CD14-positive monocyte (primary cell): Measurements from ENCODE around the gene MUS81. TPM values are rescaled to one million over a fixed set of nuclear protein-coding genes. Genes with fewer than 3 reads are reported as not detected.

Source experiments
- DNase-seq, 3 donors: peaks; one replicate each; pipeline ENCODE4 v3.0.0-alpha.2; 2011 to 2022
- H2AFZ ChIP-seq: 2 replicates; pipeline ENCODE4 v1.6.0; 2012; ENCODE audit warnings: mild to moderate bottlenecking, low read depth, low read length, inconsistent platforms; ENCODE audit not compliant: insufficient read depth, poor library complexity, severe bottlenecking
- H3K27ac ChIP-seq, 2 donors: 1 replicate in 1 of 2; 2 replicates in 1 of 2; pipeline ENCODE4 v1.5.1; 2012 to 2013; ENCODE audit warnings: low read length in 2 of 2, control low read depth in 1 of 2, inconsistent platforms in 1 of 2, low read depth in 1 of 2, mild to moderate bottlenecking in 1 of 2
- H3K27me3 ChIP-seq, 2 donors: one replicate each; pipeline versions ENCODE4 v1.6.0 to v1.6.1; 2011 to 2013; ENCODE audit warnings: low read length in 2 of 2; ENCODE audit not compliant: control insufficient read depth in 2 of 2, insufficient read depth in 2 of 2
- H3K36me3 ChIP-seq, 2 donors: replicated peaks in 1 of 2; 1 replicate in 1 of 2; 2 replicates in 1 of 2; pipeline versions ENCODE4 v1.5.1 to v1.6.1; 2012 to 2013; ENCODE audit warnings: low read length in 2 of 2, control low read depth in 1 of 2, inconsistent platforms in 1 of 2, mild to moderate bottlenecking in 1 of 2; ENCODE audit not compliant: insufficient read depth in 2 of 2, control insufficient read depth in 1 of 2
- H3K4me1 ChIP-seq, 2 donors: 1 replicate in 1 of 2; 2 replicates in 1 of 2; pipeline versions ENCODE4 v1.5.1 to v1.6.1; 2012 to 2013; ENCODE audit warnings: low read length in 2 of 2, control low read depth in 1 of 2, inconsistent platforms in 1 of 2, mild to moderate bottlenecking in 1 of 2, moderate library complexity in 1 of 2; ENCODE audit not compliant: insufficient read depth in 2 of 2, control insufficient read depth in 1 of 2
- H3K4me2 ChIP-seq: replicated peaks from 2 replicates; pipeline ENCODE3; 2012; ENCODE audit warnings: low read length, moderate library complexity, mild to moderate bottlenecking; ENCODE audit not compliant: poor library complexity, severe bottlenecking; ENCODE audit errors: extremely low read depth
- H3K4me3 ChIP-seq, 3 experiments: fragments of 200-600 bp in 1 of 3; sonication (generic) in 1 of 3; replicated peaks in 1 of 3; 1 replicate in 2 of 3; 2 replicates in 1 of 3; pipeline ENCODE4 v1.5.1; 2011 to 2013; ENCODE audit warnings: low read length in 3 of 3, mild to moderate bottlenecking in 3 of 3, control low read depth in 2 of 3, low read depth in 2 of 3, inconsistent platforms in 1 of 3, moderate library complexity in 1 of 3
- H3K79me2 ChIP-seq: 2 replicates; pipeline ENCODE4 v1.6.0; 2012; ENCODE audit warnings: mild to moderate bottlenecking, control low read depth, inconsistent platforms, low read length, moderate library complexity; ENCODE audit not compliant: insufficient read depth
- H3K9ac ChIP-seq: 2 replicates; pipeline ENCODE4 v1.6.0; 2017; ENCODE audit warnings: low read length, mild to moderate bottlenecking; ENCODE audit not compliant: insufficient read depth, poor library complexity, severe bottlenecking
- H3K9me3 ChIP-seq, 2 donors: replicated peaks in 1 of 2; 1 replicate in 1 of 2; 2 replicates in 1 of 2; pipeline versions ENCODE4 v1.5.1 to v1.6.1; 2012 to 2013; ENCODE audit warnings: low read length in 2 of 2, control low read depth in 1 of 2; ENCODE audit not compliant: control insufficient read depth in 1 of 2, insufficient read depth in 1 of 2
- H4K20me1 ChIP-seq: 2 replicates; pipeline ENCODE4 v1.6.0; 2012; ENCODE audit warnings: mild to moderate bottlenecking, low read length, control low read depth, moderate library complexity; ENCODE audit not compliant: insufficient read depth
- H3K27ac Mint-ChIP-seq, 7 donors: one replicate each; pipeline ENCODE4 v1.8.0; 2020; ENCODE audit warnings: mild to moderate bottlenecking in 7 of 7, mixed read lengths in 7 of 7, moderate library complexity in 6 of 7, inconsistent platforms in 2 of 7
- H3K27me3 Mint-ChIP-seq, 3 donors: one replicate each; pipeline ENCODE4 v1.8.0; 2021 to 2022; ENCODE audit warnings: low read depth in 3 of 3, mild to moderate bottlenecking in 3 of 3, mixed read lengths in 3 of 3, moderate library complexity in 3 of 3, inconsistent platforms in 1 of 3
- H3K36me3 Mint-ChIP-seq, 2 donors: one replicate each; pipeline ENCODE4 v1.8.0; 2020; ENCODE audit warnings: mixed read lengths in 2 of 2, inconsistent platforms in 1 of 2, mild to moderate bottlenecking in 1 of 2
- H3K4me1 Mint-ChIP-seq: one replicate; pipeline ENCODE4 v1.8.0; 2020; ENCODE audit warnings: mild to moderate bottlenecking, mixed read lengths
- H3K4me3 Mint-ChIP-seq, 2 donors: one replicate each; pipeline ENCODE4 v1.8.0; 2020; ENCODE audit warnings: mild to moderate bottlenecking in 2 of 2, mixed read lengths in 2 of 2, moderate library complexity in 1 of 2
- H3K9me3 Mint-ChIP-seq, 7 donors: one replicate each; pipeline ENCODE4 v1.8.0; 2020 to 2022; ENCODE audit warnings: mixed read lengths in 7 of 7, mild to moderate bottlenecking in 6 of 7, moderate library complexity in 6 of 7, inconsistent platforms in 2 of 7
- CTCF ChIP-seq: fragments of 200-600 bp; IDR thresholded peaks from one replicate; pipeline ENCODE4 v1.8.0; 2022; ENCODE audit warnings: antibody characterized with exemption, mild to moderate bottlenecking
- WGBS: methylation state at CpG from one replicate; pipeline ENCODE4 v1.1.5; 2013; ENCODE audit warnings: missing lambda C conversion rate; ENCODE audit not compliant: insufficient coverage; 5-methylcytosine and 5-hydroxymethylcytosine counted together
- intact Hi-C, 2 donors: fragments of 100-400 bp; cut with micrococcal nuclease; formaldehyde crosslinking; loops; one replicate each; pipeline versions ENCODE4 v1.15.0 to v1.15.1; 2023
- polyA plus RNA-seq, 3 donors: library from polyadenylated mRNA; depleted of rRNA in 1 of 3; unstranded in 2 of 3; stranded (reverse) in 1 of 3; fragments of 300-500 nt in 2 of 3; fragments of >200 nt in 1 of 3; fragmentation: Illumina TruSeq in 2 of 3; gene quantifications; 1 replicate in 2 of 3; 2 replicates in 1 of 3; pipeline ENCODE4 v1.2.3, GENCODE V29; 2012 to 2021

The MUS81 gene
- polyA plus RNA-seq, 3 donors, result 15.0 to 87.5 (median 16.4) TPM

GRCh38 chr11:65842144-65842543 is 18.1 kb upstream of the MUS81 start:
- Histone ChIP-seq H3K9me3 (peaks cover 0 to 2% of the 10 kb centered on the region in 2 donors), H2AFZ (no peak overlapping the region), H3K36me3 (no peaks in the 10 kb centered on the region), H3K4me2 (no peak overlapping the region), H3K4me3 (no peak overlapping the region), H3K9ac (no peak overlapping the region), H3K27ac (no peak overlapping the region), H4K20me1 (no peaks in the 10 kb centered on the region), H3K4me1 (no peaks in the 10 kb centered on the region), H3K79me2 (no peaks in the 10 kb centered on the region), H3K27me3 (no peaks in the 10 kb centered on the region)
- intact Hi-C loops, result no loop called here
- WGBS, result 100% methylated on average over 4 of the region's 4 CpGs
- Mint-ChIP-seq H3K4me1 (no peaks in the 10 kb centered on the region), H3K27ac (no peak overlapping the region), H3K36me3 (no peaks in the 10 kb centered on the region), H3K9me3 (peaks cover 0 to 6% (median 0%) of the 10 kb centered on the region in 7 donors), H3K4me3 (no peak overlapping the region), H3K27me3 (peaks cover 0 to 3% (median 2%) of the 10 kb centered on the region in 3 donors)
- no peak for DNase-seq
- no peak for TF ChIP-seq CTCF

GRCh38 chr11:65843811-65844210 is 16.4 kb upstream of the MUS81 start:
- no peaks in the 10 kb centered on the region for H3K79me2 ChIP-seq
- no peaks in the 10 kb centered on the region for H3K4me1 ChIP-seq
- Mint-ChIP-seq H3K27ac (no peak overlapping the region), H3K4me1 (no peaks in the 10 kb centered on the region), H3K9me3 (no peaks in the 10 kb centered on the region), H3K36me3 (no peaks in the 10 kb centered on the region), H3K27me3 (peaks cover 0 to 5% (median 3%) of the 10 kb centered on the region in 3 donors), H3K4me3 (no peak overlapping the region)
- no peaks in the 10 kb centered on the region for H3K36me3 ChIP-seq
- H3K27me3 ChIP-seq, result no peaks in the 10 kb centered on the region
- no peak overlapping the region for H3K4me2 ChIP-seq
- TF ChIP-seq CTCF, result no peak
- no peaks in the 10 kb centered on the region for H3K9me3 ChIP-seq
- no peak for DNase-seq
- H4K20me1 ChIP-seq, result no peaks in the 10 kb centered on the region
- WGBS, result no CpG with 5 or more reads among the region's 3 CpGs
- H3K27ac ChIP-seq, result no peak overlapping the region
- intact Hi-C loops, result no loop called here
- no peak overlapping the region for H3K9ac ChIP-seq
- no peak overlapping the region for H3K4me3 ChIP-seq
- no peak overlapping the region for H2AFZ ChIP-seq
